Sigmoid colon (tissue), 4 donors: Measurements from ENCODE around the gene ARID2.

Experiments used
- CTCF ChIP-seq, 4 experiments: fragments of 450-650 bp in 3 of 4; fragments of 200-600 bp in 1 of 4; IDR thresholded peaks; one replicate each; pipeline ENCODE4 v1.5.1; 2016 to 2019; ENCODE audit warnings: antibody characterized with exemption in 4 of 4, mild to moderate bottlenecking in 3 of 4, moderate library complexity in 2 of 4
- EP300 ChIP-seq, 4 donors: sonication (generic); formaldehyde crosslinking; IDR thresholded peaks; one replicate each; pipeline ENCODE4 v1.6.1; 2017; ENCODE audit warnings: antibody characterized with exemption in 4 of 4
- POLR2A ChIP-seq, 2 donors: fragments of 450-650 bp; IDR thresholded peaks; one replicate each; pipeline ENCODE4 v1.6.1; 2016; ENCODE audit warnings: antibody characterized with exemption in 2 of 2, mild to moderate bottlenecking in 2 of 2, moderate library complexity in 2 of 2
- POLR2AphosphoS5 ChIP-seq, 4 donors: sonication (generic); formaldehyde crosslinking; IDR thresholded peaks; one replicate each; pipeline ENCODE4 v1.6.1; 2017; ENCODE audit warnings: antibody characterized with exemption in 4 of 4

GRCh38 chr12:45695035-45695434, 34.5 kb upstream of the ARID2 start:
- no peak for TF ChIP-seq CTCF (IDR thresholded peaks at IDR 0.05)
- no peak for TF ChIP-seq POLR2A (IDR thresholded peaks at IDR 0.05)
- TF ChIP-seq POLR2AphosphoS5 (IDR thresholded peaks at IDR 0.05) = no peak
- TF ChIP-seq EP300 (IDR thresholded peaks at IDR 0.05) = no peak
